Measurements from ENCODE around the gene NCSTN.
A peak's percentile ranks its signal among the peaks of the same experiment; 100 is the strongest.

The NCSTN gene

GRCh38 chr1:160342953-160343869 lies at the start of gene NCSTN, which contains the start of gene COPA:
Gene NCSTN, plus strand, starts transcription at chr1:160343383. Its CDS starts 14 bp downstream, at chr1:160343397.
Gene COPA, minus strand, starts transcription at chr1:160343250. Its CDS starts 80 bp downstream, at chr1:160343170.
- DNase-seq, result peak; percentile 92

DNA sequence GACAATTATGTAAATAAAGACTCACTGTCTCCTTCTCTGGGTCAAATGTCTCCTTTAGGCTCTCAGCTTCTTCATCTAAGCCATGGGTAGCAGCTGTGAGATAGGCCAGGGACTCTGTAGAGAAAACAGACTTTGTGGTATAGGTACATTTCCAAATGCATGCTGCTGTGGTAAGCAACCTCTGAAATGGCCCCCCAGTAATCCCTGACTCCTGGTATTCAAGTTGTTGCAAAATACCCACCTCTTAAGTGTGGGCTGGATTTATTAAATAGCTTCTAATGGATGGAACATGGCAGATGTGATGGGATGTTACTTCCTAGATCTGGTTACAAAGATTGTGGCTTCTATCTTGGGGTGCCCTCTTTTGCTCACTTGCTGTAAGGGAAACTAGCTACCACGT lies 47.1 kb upstream of the NCSTN start:
- no peak for DNase-seq

GRCh38 chr1:160300173-160300572 lies 43.0 kb upstream of the NCSTN start:
- no peak for DNase-seq

- DNase-seq, result no peak
Measured at GRCh38 chr1:160307118-160307791, 35.9 kb upstream of the NCSTN start.

DNA sequence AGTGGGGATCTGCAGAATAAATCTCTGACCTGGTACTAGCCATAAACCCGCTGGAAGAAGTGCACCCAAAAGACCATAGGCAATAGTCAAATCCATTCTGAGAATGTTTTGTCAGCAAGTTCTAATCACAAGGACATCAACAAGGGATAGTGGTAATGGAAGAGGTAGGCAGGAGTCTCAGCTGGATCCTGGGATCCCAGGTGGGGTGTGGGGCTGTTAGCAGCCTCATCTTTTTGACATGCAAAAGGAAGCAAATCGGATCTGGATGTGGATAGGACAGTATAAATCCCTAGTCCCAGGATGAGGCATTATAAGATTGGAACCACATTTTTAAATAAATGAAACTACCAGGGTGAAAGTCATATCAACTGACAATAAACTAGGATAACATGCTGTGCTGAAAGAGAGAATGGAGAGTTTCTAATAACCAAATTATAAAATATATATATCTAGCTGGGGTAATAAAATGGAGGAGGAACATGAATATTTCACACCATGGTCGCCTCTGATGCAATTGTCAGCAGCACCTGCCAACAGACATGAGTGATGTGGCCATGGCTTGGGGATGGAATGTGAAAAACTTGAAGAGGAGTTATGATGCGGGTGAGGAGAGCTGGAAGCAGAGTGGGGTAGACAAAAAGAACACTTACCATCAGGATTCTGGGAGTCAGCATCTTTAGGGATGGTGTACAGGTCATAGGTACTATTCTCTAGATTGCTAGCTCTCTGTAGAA lies 34.6 kb upstream of the NCSTN start:
- DNase-seq, result no peak

GRCh38 chr1:160309185-160309557 lies 34.0 kb upstream of the NCSTN start:
- DNase-seq, result no peak

DNA sequence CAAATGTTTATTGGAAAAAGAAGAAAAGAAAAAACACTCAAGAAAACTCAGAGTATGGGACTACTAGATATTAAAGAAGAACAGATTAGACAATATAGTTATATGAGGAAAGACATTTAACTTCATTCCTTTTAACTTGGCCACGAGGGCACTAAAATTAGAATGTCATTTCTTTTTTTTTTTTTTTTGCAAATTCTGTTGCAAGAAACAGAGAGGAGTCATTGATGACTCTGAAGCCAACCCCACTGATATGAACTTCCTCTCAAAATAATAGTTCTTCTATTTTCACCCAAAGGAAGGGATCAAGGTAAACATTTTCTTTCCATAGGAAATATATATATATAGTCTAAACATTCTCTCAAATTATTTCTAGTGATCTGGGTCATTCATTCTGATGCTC lies 33.6 kb upstream of the NCSTN start:
- DNase-seq, result no peak

GRCh38 chr1:160315359-160315758 lies 27.8 kb upstream of the NCSTN start:
- DNase-seq, result no peak

GRCh38 chr1:160322831-160323230 lies 20.4 kb upstream of the NCSTN start:
- no peak for DNase-seq

DNA sequence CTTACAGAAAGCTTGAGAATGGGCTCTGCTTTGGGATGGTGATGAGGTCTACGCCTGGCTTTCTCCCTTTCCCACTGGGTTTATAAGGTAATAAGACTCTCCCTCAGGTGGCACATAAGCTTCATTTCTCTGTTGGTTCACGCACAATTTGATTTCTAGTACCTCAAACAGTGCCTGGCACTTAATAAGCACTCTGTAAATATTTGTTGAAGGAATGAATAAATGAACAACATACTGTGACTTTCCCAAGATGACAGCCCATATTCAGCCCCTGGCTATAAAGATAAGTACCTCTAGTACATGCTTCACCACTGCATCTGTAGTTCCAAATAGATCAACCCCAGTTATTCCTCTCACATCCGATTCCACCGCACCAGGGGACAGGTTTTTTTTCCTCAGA lies 17.9 kb upstream of the NCSTN start:
- no peak for DNase-seq

- DNase-seq, result no peak
Measured at GRCh38 chr1:160326418-160326817, 16.8 kb upstream of the NCSTN start.

GRCh38 chr1:160328184-160328583 lies 15.0 kb upstream of the NCSTN start:
- DNase-seq, result no peak

DNA sequence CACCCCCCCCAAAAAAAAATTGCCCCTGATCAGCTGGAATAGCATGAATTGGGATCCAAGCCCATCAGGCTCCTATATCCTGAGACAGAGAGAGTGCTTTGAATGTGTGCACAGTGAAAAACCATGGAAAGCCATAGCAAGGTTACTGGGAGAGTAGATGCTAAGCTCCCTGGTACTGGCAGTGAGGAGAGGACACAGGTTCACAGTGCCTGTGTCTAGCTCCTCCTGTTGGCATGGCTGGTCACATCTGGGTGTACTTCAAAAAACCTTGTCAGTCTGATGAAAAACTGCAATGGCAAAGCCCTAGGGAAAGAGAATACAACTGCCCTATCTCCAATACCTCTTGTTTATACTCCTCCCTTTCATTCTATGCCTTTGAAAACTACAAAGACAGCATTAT lies 13.1 kb upstream of the NCSTN start:
- DNase-seq, result no peak

- no peak for DNase-seq
Measured at GRCh38 chr1:160332516-160332915, 10.7 kb upstream of the NCSTN start.

GRCh38 chr1:160338580-160338979 lies 4.6 kb upstream of the NCSTN start:
- DNase-seq, result no peak

- DNase-seq, result no peak
Measured at GRCh38 chr1:160340146-160340545, 3.0 kb upstream of the NCSTN start.

GRCh38 chr1:160340866-160341265 lies 2.3 kb upstream of the NCSTN start:
- no peak for DNase-seq

- DNase-seq, result no peak
Measured at GRCh38 chr1:160342526-160342925, 657 bp upstream of the NCSTN start.

DNA sequence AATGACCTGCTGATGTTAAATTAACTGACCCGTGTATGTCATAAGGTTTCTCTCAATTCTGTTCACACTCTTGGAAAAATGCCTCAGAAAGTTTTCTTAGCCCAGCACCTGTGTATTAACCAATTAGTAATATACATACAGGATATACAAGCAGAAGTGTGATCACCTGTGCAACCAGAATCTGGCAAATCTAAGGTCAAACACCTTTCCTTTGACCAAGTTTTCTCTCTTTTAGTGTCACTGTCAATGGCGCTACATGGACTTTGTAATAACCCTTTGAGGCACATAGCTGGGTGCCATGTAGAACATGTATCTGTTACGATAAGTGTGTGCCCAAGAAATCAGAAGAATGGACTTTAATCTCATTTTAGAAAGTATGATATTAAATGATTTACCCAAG lies 1.1 kb downstream of the NCSTN start:
- DNase-seq, result no peak

DNA sequence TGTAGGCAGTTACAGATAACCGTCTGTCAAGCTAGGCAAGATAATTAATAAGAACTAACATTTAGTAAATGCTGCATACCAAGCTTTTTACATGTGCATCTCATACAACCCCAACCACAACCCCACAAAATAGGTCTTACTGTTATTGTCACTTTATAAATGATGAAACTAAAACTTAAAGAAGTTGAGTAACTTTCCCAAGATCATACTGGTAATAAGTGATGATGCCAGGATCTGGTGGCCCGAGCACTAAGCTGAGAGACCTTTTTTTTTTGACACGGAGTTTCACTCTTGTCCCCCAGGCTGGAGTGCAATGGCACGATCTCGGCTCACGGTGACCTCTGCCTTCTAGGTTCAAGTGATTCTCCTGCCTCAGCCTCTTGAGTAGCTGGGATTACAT lies 1.8 kb downstream of the NCSTN start:
- no peak for DNase-seq

GRCh38 chr1:160346463-160346862 lies 3.3 kb downstream of the NCSTN start:
- DNase-seq, result no peak

DNA sequence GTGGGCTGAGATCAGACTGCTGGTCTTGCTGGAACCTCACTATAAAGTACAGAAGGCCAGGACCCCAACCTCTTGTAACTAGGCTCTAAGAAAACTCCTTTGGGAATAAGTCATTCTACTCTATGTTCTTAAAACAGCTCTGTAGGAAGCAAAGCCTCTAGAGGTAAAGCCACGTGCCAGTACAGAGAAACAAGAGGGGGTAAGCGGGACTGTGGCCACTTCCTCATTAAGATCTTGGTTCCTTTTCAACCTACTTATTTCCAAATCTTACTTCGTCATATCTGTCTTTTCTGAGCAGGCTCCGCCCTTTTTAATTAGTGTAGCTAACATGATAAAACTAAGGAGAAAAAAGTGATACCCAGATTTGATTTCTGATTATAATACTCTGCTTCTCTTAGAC lies 3.8 kb downstream of the NCSTN start:
- no peak for DNase-seq

GRCh38 chr1:160351629-160352028 lies 8.4 kb downstream of the NCSTN start:
- DNase-seq, result no peak

- no peak for DNase-seq
Measured at GRCh38 chr1:160352555-160352954, 9.4 kb downstream of the NCSTN start.
